Neural cell (in vitro differentiated cells): ENCODE results near the gene ADD2.

Experiments used
- EP300 ChIP-seq: fragments of 450-650 bp; conservative IDR thresholded peaks from 2 replicates; pipeline ENCODE4 v1.6.1; 2014; ENCODE audit warnings: antibody characterized with exemption, mild to moderate bottlenecking, moderate library complexity; ENCODE audit not compliant: poor library complexity, severe bottlenecking
- EZH2 ChIP-seq: fragments of 200-600, 300-800 bp; shearing (Covaris generic), sonication (generic); IDR thresholded peaks from 2 replicates; pipeline ENCODE4 v1.6.1; 2014; ENCODE audit warnings: antibody characterized with exemption, low read length, borderline replicate concordance, mild to moderate bottlenecking; ENCODE audit not compliant: insufficient read depth, poor library complexity, severe bottlenecking
- MXI1 ChIP-seq: fragments of 450-650 bp; conservative IDR thresholded peaks from 2 replicates; pipeline ENCODE4 v1.6.1; 2014; ENCODE audit warnings: antibody characterized with exemption, mild to moderate bottlenecking; ENCODE audit not compliant: poor library complexity, severe bottlenecking
- SMC3 ChIP-seq: fragments of 450-650 bp; conservative IDR thresholded peaks from 2 replicates; pipeline ENCODE4 v1.6.1; 2014; ENCODE audit warnings: antibody characterized with exemption, mild to moderate bottlenecking, moderate library complexity; ENCODE audit not compliant: poor library complexity
- TAF1 ChIP-seq: IDR thresholded peaks from 2 replicates; pipeline ENCODE4 v1.6.1; 2012; ENCODE audit warnings: low read depth
- TF ChIP-seq, protein P1 (sequence below): fragments of 450-650 bp; IDR thresholded peaks from 2 replicates; pipeline ENCODE4 v1.5.1; 2014; ENCODE audit warnings: antibody characterized with exemption, mild to moderate bottlenecking, moderate library complexity; ENCODE audit not compliant: poor library complexity, severe bottlenecking
- TF ChIP-seq, protein P2 (sequence below): IDR thresholded peaks from 2 replicates; pipeline ENCODE4 v1.6.1; 2012; ENCODE audit warnings: borderline replicate concordance

DNA sequence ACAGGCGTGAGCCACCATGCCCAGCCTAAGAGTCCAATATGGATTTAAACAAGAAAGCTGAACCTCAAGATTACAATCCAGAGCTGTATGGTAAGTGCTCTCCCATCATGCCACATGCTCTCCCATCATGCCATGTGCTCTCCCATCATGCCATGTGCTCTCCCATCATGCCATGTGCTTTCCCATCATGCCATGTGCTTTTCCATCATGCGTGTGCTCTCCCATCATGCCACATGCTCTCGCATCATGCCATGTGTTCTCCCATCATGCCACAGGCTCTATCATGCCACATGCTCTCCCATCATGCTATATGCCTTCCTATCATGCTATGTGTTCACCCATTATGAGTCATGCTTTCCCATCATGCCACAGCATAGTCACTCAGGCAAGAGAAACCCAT, 20.7 kb downstream of the ADD2 start:
- TF ChIP-seq EZH2 (no peak), EP300 (no peak), SMC3 (no peak), TAF1 (no peak), MXI1 (no peak)
- TF ChIP-seq, protein P1, sequence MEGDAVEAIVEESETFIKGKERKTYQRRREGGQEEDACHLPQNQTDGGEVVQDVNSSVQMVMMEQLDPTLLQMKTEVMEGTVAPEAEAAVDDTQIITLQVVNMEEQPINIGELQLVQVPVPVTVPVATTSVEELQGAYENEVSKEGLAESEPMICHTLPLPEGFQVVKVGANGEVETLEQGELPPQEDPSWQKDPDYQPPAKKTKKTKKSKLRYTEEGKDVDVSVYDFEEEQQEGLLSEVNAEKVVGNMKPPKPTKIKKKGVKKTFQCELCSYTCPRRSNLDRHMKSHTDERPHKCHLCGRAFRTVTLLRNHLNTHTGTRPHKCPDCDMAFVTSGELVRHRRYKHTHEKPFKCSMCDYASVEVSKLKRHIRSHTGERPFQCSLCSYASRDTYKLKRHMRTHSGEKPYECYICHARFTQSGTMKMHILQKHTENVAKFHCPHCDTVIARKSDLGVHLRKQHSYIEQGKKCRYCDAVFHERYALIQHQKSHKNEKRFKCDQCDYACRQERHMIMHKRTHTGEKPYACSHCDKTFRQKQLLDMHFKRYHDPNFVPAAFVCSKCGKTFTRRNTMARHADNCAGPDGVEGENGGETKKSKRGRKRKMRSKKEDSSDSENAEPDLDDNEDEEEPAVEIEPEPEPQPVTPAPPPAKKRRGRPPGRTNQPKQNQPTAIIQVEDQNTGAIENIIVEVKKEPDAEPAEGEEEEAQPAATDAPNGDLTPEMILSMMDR: no peak
- TF ChIP-seq, protein P2, sequence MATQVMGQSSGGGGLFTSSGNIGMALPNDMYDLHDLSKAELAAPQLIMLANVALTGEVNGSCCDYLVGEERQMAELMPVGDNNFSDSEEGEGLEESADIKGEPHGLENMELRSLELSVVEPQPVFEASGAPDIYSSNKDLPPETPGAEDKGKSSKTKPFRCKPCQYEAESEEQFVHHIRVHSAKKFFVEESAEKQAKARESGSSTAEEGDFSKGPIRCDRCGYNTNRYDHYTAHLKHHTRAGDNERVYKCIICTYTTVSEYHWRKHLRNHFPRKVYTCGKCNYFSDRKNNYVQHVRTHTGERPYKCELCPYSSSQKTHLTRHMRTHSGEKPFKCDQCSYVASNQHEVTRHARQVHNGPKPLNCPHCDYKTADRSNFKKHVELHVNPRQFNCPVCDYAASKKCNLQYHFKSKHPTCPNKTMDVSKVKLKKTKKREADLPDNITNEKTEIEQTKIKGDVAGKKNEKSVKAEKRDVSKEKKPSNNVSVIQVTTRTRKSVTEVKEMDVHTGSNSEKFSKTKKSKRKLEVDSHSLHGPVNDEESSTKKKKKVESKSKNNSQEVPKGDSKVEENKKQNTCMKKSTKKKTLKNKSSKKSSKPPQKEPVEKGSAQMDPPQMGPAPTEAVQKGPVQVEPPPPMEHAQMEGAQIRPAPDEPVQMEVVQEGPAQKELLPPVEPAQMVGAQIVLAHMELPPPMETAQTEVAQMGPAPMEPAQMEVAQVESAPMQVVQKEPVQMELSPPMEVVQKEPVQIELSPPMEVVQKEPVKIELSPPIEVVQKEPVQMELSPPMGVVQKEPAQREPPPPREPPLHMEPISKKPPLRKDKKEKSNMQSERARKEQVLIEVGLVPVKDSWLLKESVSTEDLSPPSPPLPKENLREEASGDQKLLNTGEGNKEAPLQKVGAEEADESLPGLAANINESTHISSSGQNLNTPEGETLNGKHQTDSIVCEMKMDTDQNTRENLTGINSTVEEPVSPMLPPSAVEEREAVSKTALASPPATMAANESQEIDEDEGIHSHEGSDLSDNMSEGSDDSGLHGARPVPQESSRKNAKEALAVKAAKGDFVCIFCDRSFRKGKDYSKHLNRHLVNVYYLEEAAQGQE: no peak
